ENCODE results near the gene IFNB1.
A peak's percentile ranks its signal among the peaks of the same experiment; 100 is the strongest.

The IFNB1 gene

DNA sequence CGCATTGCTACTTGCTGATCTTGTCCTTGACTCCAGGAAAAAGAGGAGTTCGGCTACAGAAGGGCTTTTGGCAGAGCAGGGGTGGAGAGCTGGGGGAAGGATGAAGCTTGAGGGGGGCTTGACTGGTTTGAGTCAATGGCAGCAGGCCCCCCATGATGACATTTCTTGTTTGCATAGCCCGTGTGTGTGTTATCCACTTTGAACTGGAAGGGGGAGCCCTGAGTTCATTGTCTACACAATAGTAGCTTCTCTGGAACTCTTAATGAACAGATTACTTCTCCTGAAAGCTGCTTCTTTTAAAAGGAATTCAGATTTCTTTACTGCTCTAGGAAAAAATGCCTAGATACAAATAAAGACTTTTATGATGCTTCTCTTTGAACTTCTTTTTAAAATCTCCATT is 2.3 kb downstream of the IFNB1 start:
- H3K4me3 ChIP-seq (ENCODE audit: low read depth, low read length), result no peak overlapping the region
- TF ChIP-seq CTCF (IDR thresholded peaks at IDR 0.05; ENCODE audit: borderline replicate concordance, insufficient read depth, low read depth, low read length), result no peak

GRCh38 chr9:21070906-21071305 is 6.8 kb downstream of the IFNB1 start:
- no peak overlapping the region for H3K4me3 ChIP-seq (ENCODE audit: low read depth, low read length)
- TF ChIP-seq CTCF (IDR thresholded peaks at IDR 0.05; ENCODE audit: borderline replicate concordance, insufficient read depth, low read depth, low read length), result no peak

- no peak overlapping the region for H3K4me3 ChIP-seq (ENCODE audit: low read depth, low read length)
- TF ChIP-seq CTCF (IDR thresholded peaks at IDR 0.05; ENCODE audit: borderline replicate concordance, insufficient read depth, low read depth, low read length), result peak; percentile 31; the same call in 1 of the 2 replicates
Observed at GRCh38 chr9:21070171-21070571, 7.6 kb downstream of the IFNB1 start.

GRCh38 chr9:21060919-21061561 is 16.7 kb downstream of the IFNB1 start:
- TF ChIP-seq CTCF (IDR thresholded peaks at IDR 0.05; ENCODE audit: borderline replicate concordance, insufficient read depth, low read depth, low read length), result no peak
- no peak overlapping the region for H3K4me3 ChIP-seq (ENCODE audit: low read depth, low read length)

DNA sequence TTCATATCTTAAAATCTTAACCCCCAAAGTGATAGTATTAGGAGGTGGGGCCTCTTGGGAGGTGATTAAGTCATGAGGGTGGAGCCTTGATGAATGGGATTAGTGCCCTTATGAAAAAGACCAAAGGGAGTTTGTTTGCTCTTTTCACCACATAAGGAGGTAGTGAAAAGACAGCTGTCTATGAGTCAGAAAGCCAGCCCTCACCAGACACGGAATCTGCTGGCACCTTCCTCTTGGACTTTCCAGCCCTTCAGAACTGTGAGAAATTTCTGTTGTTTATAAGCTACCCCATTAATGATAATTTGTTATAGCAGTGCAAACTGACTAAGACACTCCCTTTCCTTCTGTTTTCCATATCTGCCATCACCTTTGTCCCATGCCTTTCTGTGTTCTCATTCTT is 20.8 kb downstream of the IFNB1 start:
- no peak for TF ChIP-seq CTCF (IDR thresholded peaks at IDR 0.05; ENCODE audit: borderline replicate concordance, insufficient read depth, low read depth, low read length)
- H3K4me3 ChIP-seq (ENCODE audit: low read depth, low read length), result no peak overlapping the region

DNA sequence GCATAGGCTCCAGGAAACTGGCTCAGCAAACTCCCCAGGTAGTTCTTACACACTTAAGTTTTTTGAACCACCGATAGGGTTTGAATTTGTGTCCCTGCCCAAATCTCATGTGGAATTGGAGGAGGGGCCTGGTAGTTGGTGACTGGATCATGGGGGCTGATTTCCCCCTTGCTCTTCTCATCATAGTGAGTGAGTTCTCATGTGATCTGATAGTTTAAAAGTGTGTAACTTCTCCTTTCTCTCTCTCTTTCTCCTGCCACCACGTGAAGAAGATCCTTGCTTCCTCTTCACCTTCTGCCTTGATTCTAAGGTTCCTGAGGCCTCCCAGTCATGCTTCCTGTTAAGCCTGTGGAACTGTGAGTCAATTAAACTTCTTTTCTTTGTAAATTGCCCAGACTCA is 23.9 kb downstream of the IFNB1 start:
- H3K4me3 ChIP-seq (ENCODE audit: low read depth, low read length), result no peak overlapping the region
- no peak for TF ChIP-seq CTCF (IDR thresholded peaks at IDR 0.05; ENCODE audit: borderline replicate concordance, insufficient read depth, low read depth, low read length)

GRCh38 chr9:21047281-21047691 is 30.5 kb downstream of the IFNB1 start:
- TF ChIP-seq CTCF (IDR thresholded peaks at IDR 0.05; ENCODE audit: borderline replicate concordance, insufficient read depth, low read depth, low read length), result no peak
- H3K4me3 ChIP-seq (ENCODE audit: low read depth, low read length), result no peak overlapping the region
